ENCODE measurements around the gene PDGFB.

Gene PDGFB

GRCh38 chr22:39207141-39208012, 37.4 kb downstream of the PDGFB start:
- DNase-seq (ENCODE audit: low read depth): no peak

GRCh38 chr22:39206491-39206890, 38.3 kb downstream of the PDGFB start:
- no peak for DNase-seq (ENCODE audit: low read depth)

GRCh38 chr22:39205344-39206021, 39.3 kb downstream of the PDGFB start:
- DNase-seq (ENCODE audit: low read depth): no peak

- no peak for DNase-seq (ENCODE audit: low read depth)
These were observed 40.6 kb downstream of the PDGFB start for GRCh38 chr22:39204216-39204615.

- no peak for DNase-seq (ENCODE audit: low read depth)
These were observed 47.2 kb downstream of the PDGFB start for GRCh38 chr22:39197578-39197977.

- DNase-seq (ENCODE audit: low read depth): no peak
These were observed 50.7 kb downstream of the PDGFB start for GRCh38 chr22:39194098-39194497.

- no peak for DNase-seq (ENCODE audit: low read depth)
These were observed 56.0 kb downstream of the PDGFB start for GRCh38 chr22:39188809-39189208.

- DNase-seq (ENCODE audit: low read depth): no peak
These were observed 59.2 kb downstream of the PDGFB start for GRCh38 chr22:39185601-39186012.

GRCh38 chr22:39184586-39185577, 59.9 kb downstream of the PDGFB start:
- no peak for DNase-seq (ENCODE audit: low read depth)

GRCh38 chr22:39183991-39184585, 60.7 kb downstream of the PDGFB start:
- DNase-seq (ENCODE audit: low read depth): no peak

- no peak for DNase-seq (ENCODE audit: low read depth)
These were observed 62.2 kb downstream of the PDGFB start for GRCh38 chr22:39182478-39183030.

- DNase-seq (ENCODE audit: low read depth): no peak
These were observed 63.0 kb downstream of the PDGFB start for GRCh38 chr22:39181778-39182177.

GRCh38 chr22:39181356-39181755, 63.4 kb downstream of the PDGFB start:
- DNase-seq (ENCODE audit: low read depth): no peak

- DNase-seq (ENCODE audit: low read depth): no peak
These were observed 64.9 kb downstream of the PDGFB start for GRCh38 chr22:39179841-39180335.

GRCh38 chr22:39179401-39179827, 65.4 kb downstream of the PDGFB start:
- DNase-seq (ENCODE audit: low read depth): no peak

- no peak for DNase-seq (ENCODE audit: low read depth)
These were observed 66.3 kb downstream of the PDGFB start for GRCh38 chr22:39178206-39179111.

- DNase-seq (ENCODE audit: low read depth): no peak
These were observed 67.0 kb downstream of the PDGFB start for GRCh38 chr22:39177791-39178190.

- no peak for DNase-seq (ENCODE audit: low read depth)
These were observed 67.4 kb downstream of the PDGFB start for GRCh38 chr22:39177456-39177775.

GRCh38 chr22:39176714-39177455, 67.9 kb downstream of the PDGFB start:
- no peak for DNase-seq (ENCODE audit: low read depth)

Data from T follicular helper cell (primary cell).